A549 (cell line): ENCODE data around the gene HSD3B7.

Source experiments
- CBX2 ChIP-seq: fragments of 200-600 bp; sonication (generic); IDR thresholded peaks from 2 replicates; pipeline ENCODE4 v1.6.1; 2016; ENCODE audit warnings: low read depth, mild to moderate bottlenecking, borderline replicate concordance
- CEBPB ChIP-seq, 2 experiments: fragments of >200 bp in 1 of 2; sonication (Bioruptor Twin) in 1 of 2; formaldehyde crosslinking in 1 of 2; IDR thresholded peaks; 2 replicates each; pipeline ENCODE4 v1.6.1; 2012 to 2016
- CHD2 ChIP-seq: fragments of 150-350 bp; IDR thresholded peaks from 2 replicates; pipeline ENCODE4 v1.6.1; 2014; ENCODE audit warnings: low read length; ENCODE audit not compliant: partially characterized antibody
- CHD4 ChIP-seq: fragments of 200-600 bp; sonication (generic); IDR thresholded peaks from 2 replicates; pipeline ENCODE4 v1.6.1; 2016; ENCODE audit warnings: antibody characterized with exemption, mild to moderate bottlenecking, borderline replicate concordance
- ELK1 ChIP-seq: fragments of 150-350 bp; IDR thresholded peaks from 2 replicates; pipeline ENCODE4 v1.6.1; 2014; ENCODE audit warnings: low read depth, mild to moderate bottlenecking, low read length
- EP300 ChIP-seq, 2 experiments: fragments of >200 bp; sonication (Bioruptor Twin); formaldehyde crosslinking; IDR thresholded peaks; 2 replicates in 1 of 2; 3 replicates in 1 of 2; pipeline ENCODE4 v1.6.1; 2016 to 2017
- JUN ChIP-seq, 2 experiments: fragments of >200 bp; sonication (Bioruptor Twin); formaldehyde crosslinking; IDR thresholded peaks; 2 replicates in 1 of 2; 3 replicates in 1 of 2; pipeline ENCODE4 v1.6.1; 2016 to 2017
- NFE2L2 ChIP-seq: fragments of 150-350 bp; conservative IDR thresholded peaks from 2 replicates; pipeline ENCODE4 v1.6.1; 2014; ENCODE audit warnings: low read length
- NR3C1 ChIP-seq: fragments of >200 bp; sonication (Bioruptor Twin); formaldehyde crosslinking; IDR thresholded peaks from 3 replicates; pipeline ENCODE4 v1.6.1; 2017
- POLR2A ChIP-seq: IDR thresholded peaks from 2 replicates; pipeline ENCODE4 v1.6.1; 2012; ENCODE audit warnings: mild to moderate bottlenecking, low read length
- REST ChIP-seq: fragments of 200-600 bp; sonication (generic); IDR thresholded peaks from 2 replicates; pipeline ENCODE4 v1.6.1; 2016; ENCODE audit warnings: antibody characterized with exemption, mild to moderate bottlenecking, moderate library complexity
- TP53 ChIP-seq: fragments of 250-450 bp; sonication (Bioruptor Pico); IDR thresholded peaks from 2 replicates; pipeline ENCODE4 v1.5.0; 2021; ENCODE audit warnings: mild to moderate bottlenecking, moderate library complexity
- TF ChIP-seq, protein P1 (sequence below): fragments of >200 bp; sonication (Bioruptor Twin); formaldehyde crosslinking; IDR thresholded peaks from 3 replicates; pipeline ENCODE4 v1.5.1; 2016
- TF ChIP-seq, protein P2 (sequence below): fragments of 450-650 bp; IDR thresholded peaks from 2 replicates; pipeline ENCODE4 v1.6.1; 2014; ENCODE audit warnings: antibody characterized with exemption

DNA sequence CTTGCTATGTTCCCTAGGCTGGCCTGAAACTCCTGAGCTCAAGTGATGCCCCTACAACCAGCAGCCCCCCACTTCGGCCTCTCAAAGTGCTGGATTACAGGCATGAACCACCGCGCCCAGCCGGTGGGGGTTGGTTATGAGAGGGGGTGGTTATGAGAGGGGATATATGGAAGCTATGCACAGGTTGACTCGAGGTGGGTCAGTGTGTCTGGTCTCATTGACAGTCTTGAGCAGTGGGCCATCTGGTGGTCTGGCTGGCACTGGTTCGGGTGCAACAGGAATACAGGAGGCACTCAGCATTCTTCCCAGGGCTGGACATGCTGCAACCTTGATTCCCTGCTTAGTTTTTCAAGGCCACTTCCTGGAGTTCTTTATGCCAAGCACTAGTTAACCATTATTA is 31.0 kb downstream of the HSD3B7 start:
- no peak for TF ChIP-seq EP300 (IDR thresholded peaks at IDR 0.05)
- TF ChIP-seq, protein P1, sequence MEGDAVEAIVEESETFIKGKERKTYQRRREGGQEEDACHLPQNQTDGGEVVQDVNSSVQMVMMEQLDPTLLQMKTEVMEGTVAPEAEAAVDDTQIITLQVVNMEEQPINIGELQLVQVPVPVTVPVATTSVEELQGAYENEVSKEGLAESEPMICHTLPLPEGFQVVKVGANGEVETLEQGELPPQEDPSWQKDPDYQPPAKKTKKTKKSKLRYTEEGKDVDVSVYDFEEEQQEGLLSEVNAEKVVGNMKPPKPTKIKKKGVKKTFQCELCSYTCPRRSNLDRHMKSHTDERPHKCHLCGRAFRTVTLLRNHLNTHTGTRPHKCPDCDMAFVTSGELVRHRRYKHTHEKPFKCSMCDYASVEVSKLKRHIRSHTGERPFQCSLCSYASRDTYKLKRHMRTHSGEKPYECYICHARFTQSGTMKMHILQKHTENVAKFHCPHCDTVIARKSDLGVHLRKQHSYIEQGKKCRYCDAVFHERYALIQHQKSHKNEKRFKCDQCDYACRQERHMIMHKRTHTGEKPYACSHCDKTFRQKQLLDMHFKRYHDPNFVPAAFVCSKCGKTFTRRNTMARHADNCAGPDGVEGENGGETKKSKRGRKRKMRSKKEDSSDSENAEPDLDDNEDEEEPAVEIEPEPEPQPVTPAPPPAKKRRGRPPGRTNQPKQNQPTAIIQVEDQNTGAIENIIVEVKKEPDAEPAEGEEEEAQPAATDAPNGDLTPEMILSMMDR: peak; percentile 17; the same call in 2 of the 3 replicates
- TF ChIP-seq ELK1: no peak
- no peak for TF ChIP-seq JUN (IDR thresholded peaks at IDR 0.05)
- TF ChIP-seq CBX2: no peak
- no peak for TF ChIP-seq TP53
- no peak for TF ChIP-seq REST
- no peak for TF ChIP-seq CHD2
- TF ChIP-seq POLR2A: no peak
- no peak for TF ChIP-seq CEBPB (IDR thresholded peaks at IDR 0.05)
- TF ChIP-seq NR3C1: no peak
- TF ChIP-seq, protein P2, sequence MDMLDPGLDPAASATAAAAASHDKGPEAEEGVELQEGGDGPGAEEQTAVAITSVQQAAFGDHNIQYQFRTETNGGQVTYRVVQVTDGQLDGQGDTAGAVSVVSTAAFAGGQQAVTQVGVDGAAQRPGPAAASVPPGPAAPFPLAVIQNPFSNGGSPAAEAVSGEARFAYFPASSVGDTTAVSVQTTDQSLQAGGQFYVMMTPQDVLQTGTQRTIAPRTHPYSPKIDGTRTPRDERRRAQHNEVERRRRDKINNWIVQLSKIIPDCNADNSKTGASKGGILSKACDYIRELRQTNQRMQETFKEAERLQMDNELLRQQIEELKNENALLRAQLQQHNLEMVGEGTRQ: no peak
- no peak for TF ChIP-seq NFE2L2
- no peak for TF ChIP-seq CHD4
